K562 (cell line): ENCODE data around the gene C2CD2L. TPM values are rescaled to one million over a fixed set of nuclear protein-coding genes. Genes with fewer than 3 reads are reported as not detected.

ENCODE experiments used
- MXI1 ChIP-seq: IDR thresholded peaks from 2 replicates; pipeline ENCODE4 v1.6.1; 2011; ENCODE audit warnings: low read depth, mild to moderate bottlenecking, improper control_type of control experiment, low read length
- MYC ChIP-seq, 2 experiments: fragments of 250-450 bp in 1 of 2; sonication (Bioruptor Pico) in 1 of 2; IDR thresholded peaks; 2 replicates each; pipeline versions ENCODE4 v1.5.1 to v1.6.1; 2012 to 2021; ENCODE audit warnings: low read depth in 2 of 2, borderline replicate concordance in 1 of 2, improper control_type of control experiment in 1 of 2, low read length in 1 of 2, mild to moderate bottlenecking in 1 of 2, moderate library complexity in 1 of 2
- NCOA4 ChIP-seq: fragments of 450-650 bp; IDR thresholded peaks from 2 replicates; pipeline ENCODE4 v1.6.1; 2018; ENCODE audit warnings: mild to moderate bottlenecking; ENCODE audit not compliant: partially characterized antibody
- TRIM28 ChIP-seq: fragments of 450-650 bp; IDR thresholded peaks from 2 replicates; pipeline ENCODE4 v1.6.1; 2017
- ZBED1 ChIP-seq: IDR thresholded peaks from 2 replicates; pipeline ENCODE4 v1.6.1; 2014
- ZFP30 ChIP-seq: fragments of 250-450 bp; sonication (Bioruptor Pico); IDR thresholded peaks from 2 replicates; pipeline ENCODE4 v1.8.0; 2022; ENCODE audit warnings: moderate library complexity, mild to moderate bottlenecking, inconsistent platforms, borderline replicate concordance
- polyA plus RNA-seq, 8 experiments: library from polyadenylated mRNA; depleted of rRNA in 4 of 8; stranded (reverse) in 5 of 8; unstranded in 3 of 8; fragments of >200 nt; fragmentation: Nextera tagmentation in 2 of 8; fragmentation: Illumina TruSeq in 1 of 8; extraction: Ambion mirVana in 2 of 8; extraction: Trizol in 1 of 8; gene quantifications; 2 replicates each; pipeline versions ENCODE4 v1.2.1 to v1.2.3, GENCODE V29; 2011 to 2014; ENCODE audit warnings: inconsistent platforms in 1 of 8, missing spikeins in 1 of 8
- total RNA-seq, 7 experiments: library from RNA; depleted of rRNA in 6 of 7; stranded (reverse); fragments of >200 nt in 6 of 7; fragmentation: Illumina TruSeq in 2 of 7; extraction: Trizol in 2 of 7; gene quantifications; 2 replicates each; pipeline versions ENCODE4 v1.2.1 to v1.2.3, GENCODE V29; 2011 to 2021; ENCODE audit warnings: low replicate concordance in 1 of 7
- TF ChIP-seq, protein P1 (sequence below): fragments of 450-650 bp; IDR thresholded peaks from 2 replicates; pipeline ENCODE4 v1.6.1; 2016; ENCODE audit warnings: mild to moderate bottlenecking, moderate library complexity
- TF ChIP-seq, protein P2 (sequence below): sonication (generic); formaldehyde crosslinking; IDR thresholded peaks from 2 replicates; pipeline ENCODE4 v1.8.0; 2022; ENCODE audit warnings: mild to moderate bottlenecking, missing genetic modification reagents
- TF ChIP-seq, protein P3 (sequence below): fragments of 250-450 bp; sonication (Bioruptor Pico); IDR thresholded peaks from 2 replicates; pipeline ENCODE4 v1.8.0; 2022; ENCODE audit warnings: inconsistent platforms, mild to moderate bottlenecking, moderate library complexity, borderline replicate concordance

C2CD2L gene
- total and polyA plus RNA-seq, 9 of the 15 experiments (the other 6 are each of a cell fraction or from before 2014, with no cell fraction given) = 0.66 to 41.2 (median 14.8) TPM

DNA sequence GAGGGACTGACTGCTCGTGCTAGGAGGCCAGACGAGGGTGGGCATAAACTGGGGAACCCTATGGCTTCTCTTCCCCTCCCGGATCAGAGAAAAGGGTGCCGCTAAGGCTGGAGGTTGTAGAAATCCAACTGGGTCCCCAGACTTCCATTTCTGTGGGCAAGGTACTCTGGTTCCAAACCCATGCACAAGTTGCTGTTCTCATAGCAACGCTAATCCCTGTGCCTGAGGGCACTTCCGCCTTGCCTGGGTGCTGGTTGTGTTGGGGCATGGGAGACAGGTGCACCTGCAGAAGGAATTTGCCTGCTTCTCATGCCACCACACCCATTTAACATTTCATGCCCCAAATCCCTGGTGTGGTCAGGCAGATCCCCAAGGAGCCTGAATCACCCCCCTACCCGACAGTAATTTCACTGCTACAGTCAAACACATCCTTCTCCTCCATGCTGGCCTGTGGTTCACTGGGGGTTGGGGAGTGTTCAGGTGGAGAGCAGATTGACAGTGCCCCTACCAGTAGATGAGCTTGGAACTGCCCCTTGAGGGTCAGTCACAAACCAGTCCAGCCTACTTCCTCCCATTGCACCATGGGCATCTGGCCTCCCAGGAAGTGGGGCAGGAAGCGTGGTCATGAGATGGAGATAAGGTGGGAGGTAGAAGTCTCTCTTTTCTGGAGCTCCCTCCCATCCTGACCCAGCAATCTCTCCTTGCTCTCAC lies 1.2 kb downstream of the C2CD2L start (continued):
- TF ChIP-seq, protein P1, sequence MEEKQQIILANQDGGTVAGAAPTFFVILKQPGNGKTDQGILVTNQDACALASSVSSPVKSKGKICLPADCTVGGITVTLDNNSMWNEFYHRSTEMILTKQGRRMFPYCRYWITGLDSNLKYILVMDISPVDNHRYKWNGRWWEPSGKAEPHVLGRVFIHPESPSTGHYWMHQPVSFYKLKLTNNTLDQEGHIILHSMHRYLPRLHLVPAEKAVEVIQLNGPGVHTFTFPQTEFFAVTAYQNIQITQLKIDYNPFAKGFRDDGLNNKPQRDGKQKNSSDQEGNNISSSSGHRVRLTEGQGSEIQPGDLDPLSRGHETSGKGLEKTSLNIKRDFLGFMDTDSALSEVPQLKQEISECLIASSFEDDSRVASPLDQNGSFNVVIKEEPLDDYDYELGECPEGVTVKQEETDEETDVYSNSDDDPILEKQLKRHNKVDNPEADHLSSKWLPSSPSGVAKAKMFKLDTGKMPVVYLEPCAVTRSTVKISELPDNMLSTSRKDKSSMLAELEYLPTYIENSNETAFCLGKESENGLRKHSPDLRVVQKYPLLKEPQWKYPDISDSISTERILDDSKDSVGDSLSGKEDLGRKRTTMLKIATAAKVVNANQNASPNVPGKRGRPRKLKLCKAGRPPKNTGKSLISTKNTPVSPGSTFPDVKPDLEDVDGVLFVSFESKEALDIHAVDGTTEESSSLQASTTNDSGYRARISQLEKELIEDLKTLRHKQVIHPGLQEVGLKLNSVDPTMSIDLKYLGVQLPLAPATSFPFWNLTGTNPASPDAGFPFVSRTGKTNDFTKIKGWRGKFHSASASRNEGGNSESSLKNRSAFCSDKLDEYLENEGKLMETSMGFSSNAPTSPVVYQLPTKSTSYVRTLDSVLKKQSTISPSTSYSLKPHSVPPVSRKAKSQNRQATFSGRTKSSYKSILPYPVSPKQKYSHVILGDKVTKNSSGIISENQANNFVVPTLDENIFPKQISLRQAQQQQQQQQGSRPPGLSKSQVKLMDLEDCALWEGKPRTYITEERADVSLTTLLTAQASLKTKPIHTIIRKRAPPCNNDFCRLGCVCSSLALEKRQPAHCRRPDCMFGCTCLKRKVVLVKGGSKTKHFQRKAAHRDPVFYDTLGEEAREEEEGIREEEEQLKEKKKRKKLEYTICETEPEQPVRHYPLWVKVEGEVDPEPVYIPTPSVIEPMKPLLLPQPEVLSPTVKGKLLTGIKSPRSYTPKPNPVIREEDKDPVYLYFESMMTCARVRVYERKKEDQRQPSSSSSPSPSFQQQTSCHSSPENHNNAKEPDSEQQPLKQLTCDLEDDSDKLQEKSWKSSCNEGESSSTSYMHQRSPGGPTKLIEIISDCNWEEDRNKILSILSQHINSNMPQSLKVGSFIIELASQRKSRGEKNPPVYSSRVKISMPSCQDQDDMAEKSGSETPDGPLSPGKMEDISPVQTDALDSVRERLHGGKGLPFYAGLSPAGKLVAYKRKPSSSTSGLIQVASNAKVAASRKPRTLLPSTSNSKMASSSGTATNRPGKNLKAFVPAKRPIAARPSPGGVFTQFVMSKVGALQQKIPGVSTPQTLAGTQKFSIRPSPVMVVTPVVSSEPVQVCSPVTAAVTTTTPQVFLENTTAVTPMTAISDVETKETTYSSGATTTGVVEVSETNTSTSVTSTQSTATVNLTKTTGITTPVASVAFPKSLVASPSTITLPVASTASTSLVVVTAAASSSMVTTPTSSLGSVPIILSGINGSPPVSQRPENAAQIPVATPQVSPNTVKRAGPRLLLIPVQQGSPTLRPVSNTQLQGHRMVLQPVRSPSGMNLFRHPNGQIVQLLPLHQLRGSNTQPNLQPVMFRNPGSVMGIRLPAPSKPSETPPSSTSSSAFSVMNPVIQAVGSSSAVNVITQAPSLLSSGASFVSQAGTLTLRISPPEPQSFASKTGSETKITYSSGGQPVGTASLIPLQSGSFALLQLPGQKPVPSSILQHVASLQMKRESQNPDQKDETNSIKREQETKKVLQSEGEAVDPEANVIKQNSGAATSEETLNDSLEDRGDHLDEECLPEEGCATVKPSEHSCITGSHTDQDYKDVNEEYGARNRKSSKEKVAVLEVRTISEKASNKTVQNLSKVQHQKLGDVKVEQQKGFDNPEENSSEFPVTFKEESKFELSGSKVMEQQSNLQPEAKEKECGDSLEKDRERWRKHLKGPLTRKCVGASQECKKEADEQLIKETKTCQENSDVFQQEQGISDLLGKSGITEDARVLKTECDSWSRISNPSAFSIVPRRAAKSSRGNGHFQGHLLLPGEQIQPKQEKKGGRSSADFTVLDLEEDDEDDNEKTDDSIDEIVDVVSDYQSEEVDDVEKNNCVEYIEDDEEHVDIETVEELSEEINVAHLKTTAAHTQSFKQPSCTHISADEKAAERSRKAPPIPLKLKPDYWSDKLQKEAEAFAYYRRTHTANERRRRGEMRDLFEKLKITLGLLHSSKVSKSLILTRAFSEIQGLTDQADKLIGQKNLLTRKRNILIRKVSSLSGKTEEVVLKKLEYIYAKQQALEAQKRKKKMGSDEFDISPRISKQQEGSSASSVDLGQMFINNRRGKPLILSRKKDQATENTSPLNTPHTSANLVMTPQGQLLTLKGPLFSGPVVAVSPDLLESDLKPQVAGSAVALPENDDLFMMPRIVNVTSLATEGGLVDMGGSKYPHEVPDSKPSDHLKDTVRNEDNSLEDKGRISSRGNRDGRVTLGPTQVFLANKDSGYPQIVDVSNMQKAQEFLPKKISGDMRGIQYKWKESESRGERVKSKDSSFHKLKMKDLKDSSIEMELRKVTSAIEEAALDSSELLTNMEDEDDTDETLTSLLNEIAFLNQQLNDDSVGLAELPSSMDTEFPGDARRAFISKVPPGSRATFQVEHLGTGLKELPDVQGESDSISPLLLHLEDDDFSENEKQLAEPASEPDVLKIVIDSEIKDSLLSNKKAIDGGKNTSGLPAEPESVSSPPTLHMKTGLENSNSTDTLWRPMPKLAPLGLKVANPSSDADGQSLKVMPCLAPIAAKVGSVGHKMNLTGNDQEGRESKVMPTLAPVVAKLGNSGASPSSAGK = no peak
- TF ChIP-seq MXI1 (no peak), MYC (IDR thresholded peaks at IDR 0.05; ENCODE audit: low read depth, low read length) (peak; percentile 96), MYC (CRISPR knock-in tag; IDR thresholded peaks at IDR 0.05; ENCODE audit: borderline replicate concordance, low read depth) (no peak), NCOA4 (no peak), ZBED1 (0 out of 2 replicates have a peak, but pooled peaks have one; percentile 30), ZFP30 (no peak), TRIM28 (no peak)
- TF ChIP-seq, protein P2, sequence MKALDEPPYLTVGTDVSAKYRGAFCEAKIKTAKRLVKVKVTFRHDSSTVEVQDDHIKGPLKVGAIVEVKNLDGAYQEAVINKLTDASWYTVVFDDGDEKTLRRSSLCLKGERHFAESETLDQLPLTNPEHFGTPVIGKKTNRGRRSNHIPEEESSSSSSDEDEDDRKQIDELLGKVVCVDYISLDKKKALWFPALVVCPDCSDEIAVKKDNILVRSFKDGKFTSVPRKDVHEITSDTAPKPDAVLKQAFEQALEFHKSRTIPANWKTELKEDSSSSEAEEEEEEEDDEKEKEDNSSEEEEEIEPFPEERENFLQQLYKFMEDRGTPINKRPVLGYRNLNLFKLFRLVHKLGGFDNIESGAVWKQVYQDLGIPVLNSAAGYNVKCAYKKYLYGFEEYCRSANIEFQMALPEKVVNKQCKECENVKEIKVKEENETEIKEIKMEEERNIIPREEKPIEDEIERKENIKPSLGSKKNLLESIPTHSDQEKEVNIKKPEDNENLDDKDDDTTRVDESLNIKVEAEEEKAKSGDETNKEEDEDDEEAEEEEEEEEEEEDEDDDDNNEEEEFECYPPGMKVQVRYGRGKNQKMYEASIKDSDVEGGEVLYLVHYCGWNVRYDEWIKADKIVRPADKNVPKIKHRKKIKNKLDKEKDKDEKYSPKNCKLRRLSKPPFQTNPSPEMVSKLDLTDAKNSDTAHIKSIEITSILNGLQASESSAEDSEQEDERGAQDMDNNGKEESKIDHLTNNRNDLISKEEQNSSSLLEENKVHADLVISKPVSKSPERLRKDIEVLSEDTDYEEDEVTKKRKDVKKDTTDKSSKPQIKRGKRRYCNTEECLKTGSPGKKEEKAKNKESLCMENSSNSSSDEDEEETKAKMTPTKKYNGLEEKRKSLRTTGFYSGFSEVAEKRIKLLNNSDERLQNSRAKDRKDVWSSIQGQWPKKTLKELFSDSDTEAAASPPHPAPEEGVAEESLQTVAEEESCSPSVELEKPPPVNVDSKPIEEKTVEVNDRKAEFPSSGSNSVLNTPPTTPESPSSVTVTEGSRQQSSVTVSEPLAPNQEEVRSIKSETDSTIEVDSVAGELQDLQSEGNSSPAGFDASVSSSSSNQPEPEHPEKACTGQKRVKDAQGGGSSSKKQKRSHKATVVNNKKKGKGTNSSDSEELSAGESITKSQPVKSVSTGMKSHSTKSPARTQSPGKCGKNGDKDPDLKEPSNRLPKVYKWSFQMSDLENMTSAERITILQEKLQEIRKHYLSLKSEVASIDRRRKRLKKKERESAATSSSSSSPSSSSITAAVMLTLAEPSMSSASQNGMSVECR (CRISPR knock-in tag) = peak; percentile 60; the same call in 1 of the 2 replicates
- TF ChIP-seq, protein P3, sequence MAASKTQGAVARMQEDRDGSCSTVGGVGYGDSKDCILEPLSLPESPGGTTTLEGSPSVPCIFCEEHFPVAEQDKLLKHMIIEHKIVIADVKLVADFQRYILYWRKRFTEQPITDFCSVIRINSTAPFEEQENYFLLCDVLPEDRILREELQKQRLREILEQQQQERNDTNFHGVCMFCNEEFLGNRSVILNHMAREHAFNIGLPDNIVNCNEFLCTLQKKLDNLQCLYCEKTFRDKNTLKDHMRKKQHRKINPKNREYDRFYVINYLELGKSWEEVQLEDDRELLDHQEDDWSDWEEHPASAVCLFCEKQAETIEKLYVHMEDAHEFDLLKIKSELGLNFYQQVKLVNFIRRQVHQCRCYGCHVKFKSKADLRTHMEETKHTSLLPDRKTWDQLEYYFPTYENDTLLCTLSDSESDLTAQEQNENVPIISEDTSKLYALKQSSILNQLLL = no peak
